ENCODE results near the gene EARS2. TPM values are rescaled to one million over a fixed set of nuclear protein-coding genes. Genes with fewer than 3 reads are reported as not detected.
"Not testable (repeated sequence)": the region's sequence is repeated elsewhere in the genome, so short reads cannot be mapped to it uniquely, and the experiment has no call there.

Gene EARS2
- total and polyA plus RNA-seq, 10 donors: 9.8 to 21.8 (median 17.2) TPM

DNA sequence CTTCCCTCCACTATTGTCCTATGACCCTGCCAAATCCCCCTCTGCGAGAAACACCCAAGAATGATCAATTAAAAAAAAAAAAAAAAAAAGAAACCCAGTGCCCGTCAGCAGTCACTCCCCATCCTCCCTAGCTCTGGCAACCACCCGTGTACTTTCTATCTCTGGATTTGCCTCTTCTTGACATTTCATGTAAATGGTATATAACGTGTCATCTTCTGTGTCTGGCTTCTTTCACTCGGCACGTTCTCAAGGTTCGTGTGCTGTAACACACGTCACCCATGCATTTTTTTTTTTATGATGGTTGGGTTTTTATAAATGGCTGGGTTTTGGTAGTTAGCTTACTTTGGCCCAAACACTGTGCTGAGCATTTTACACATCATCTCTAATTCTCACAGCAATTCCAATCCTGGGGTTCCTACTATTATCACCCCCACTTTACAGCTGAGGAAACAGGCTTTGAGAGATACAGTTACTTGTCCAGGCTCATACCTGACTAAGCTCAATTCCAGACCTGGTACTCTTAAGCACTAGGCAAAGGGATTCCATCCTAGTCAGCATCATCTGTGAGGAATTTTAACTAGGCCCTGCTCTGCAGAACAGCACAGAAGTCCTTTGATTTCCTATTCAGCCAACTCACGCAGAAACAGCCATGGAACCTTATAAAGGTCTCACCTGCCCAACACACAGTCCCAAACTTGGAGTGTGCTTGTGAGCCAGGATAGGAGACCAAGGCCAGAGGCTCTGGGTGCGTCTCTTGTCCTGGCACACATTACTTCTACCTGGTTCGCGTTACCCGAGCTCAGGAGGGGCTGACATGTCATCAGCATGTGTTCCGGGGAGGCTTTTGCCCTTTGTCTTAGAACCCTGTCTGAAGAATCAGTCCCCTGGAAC, 27.3 kb upstream of the EARS2 start:
- peaks cover 2 to 100% (median 80%) of the 10 kb centered on the region in 6 donors for H3K36me3 ChIP-seq

DNA sequence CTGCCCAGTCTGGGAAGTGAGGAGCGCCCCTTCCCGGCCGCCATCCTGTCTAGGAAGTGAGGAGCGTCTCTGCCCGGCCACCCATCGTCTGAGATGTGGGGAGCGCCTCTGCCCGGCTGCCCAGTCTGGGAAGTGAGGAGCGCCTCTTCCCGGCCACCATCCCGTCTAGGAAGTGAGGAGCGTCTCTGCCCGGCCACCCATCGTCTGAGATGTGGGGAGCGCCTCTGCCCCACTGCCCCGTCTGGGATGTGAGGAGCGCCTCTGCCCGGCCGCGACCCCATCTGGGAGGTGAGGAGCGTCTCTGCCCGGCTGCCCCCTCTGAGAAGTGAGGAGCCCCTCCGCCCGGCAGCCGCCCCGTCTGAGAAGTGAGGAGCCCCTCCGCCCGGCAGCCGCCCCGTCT, 26.1 kb upstream of the EARS2 start:
- H3K27ac ChIP-seq; H3K9me3 ChIP-seq; DNase-seq; H3K4me1 ChIP-seq; intact Hi-C loops (cut with DNase I; ENCODE audit: low total_unique reads); H3K4me3 ChIP-seq; H3K27me3 ChIP-seq (replicated peaks in 1 of 7): not testable (repeated sequence)
- 91 to 99% (median 94%) methylated on average over 14 to 30 of the region's 30 CpGs for WGBS, 5 donors
- H3K36me3 ChIP-seq: peaks cover 0 to 100% (median 77%) of the 10 kb centered on the region in 6 donors

More for the DNA sequence above, 27.3 kb upstream of the EARS2 start:
- H3K4me3 ChIP-seq: no peak overlapping the region
- H3K27me3 ChIP-seq (replicated peaks in 1 of 7): no peaks in the 10 kb centered on the region
- H3K9me3 ChIP-seq: no peaks in the 10 kb centered on the region
- no peak for TF ChIP-seq POLR2A (IDR thresholded peaks at IDR 0.05)
- TF ChIP-seq, protein P1, sequence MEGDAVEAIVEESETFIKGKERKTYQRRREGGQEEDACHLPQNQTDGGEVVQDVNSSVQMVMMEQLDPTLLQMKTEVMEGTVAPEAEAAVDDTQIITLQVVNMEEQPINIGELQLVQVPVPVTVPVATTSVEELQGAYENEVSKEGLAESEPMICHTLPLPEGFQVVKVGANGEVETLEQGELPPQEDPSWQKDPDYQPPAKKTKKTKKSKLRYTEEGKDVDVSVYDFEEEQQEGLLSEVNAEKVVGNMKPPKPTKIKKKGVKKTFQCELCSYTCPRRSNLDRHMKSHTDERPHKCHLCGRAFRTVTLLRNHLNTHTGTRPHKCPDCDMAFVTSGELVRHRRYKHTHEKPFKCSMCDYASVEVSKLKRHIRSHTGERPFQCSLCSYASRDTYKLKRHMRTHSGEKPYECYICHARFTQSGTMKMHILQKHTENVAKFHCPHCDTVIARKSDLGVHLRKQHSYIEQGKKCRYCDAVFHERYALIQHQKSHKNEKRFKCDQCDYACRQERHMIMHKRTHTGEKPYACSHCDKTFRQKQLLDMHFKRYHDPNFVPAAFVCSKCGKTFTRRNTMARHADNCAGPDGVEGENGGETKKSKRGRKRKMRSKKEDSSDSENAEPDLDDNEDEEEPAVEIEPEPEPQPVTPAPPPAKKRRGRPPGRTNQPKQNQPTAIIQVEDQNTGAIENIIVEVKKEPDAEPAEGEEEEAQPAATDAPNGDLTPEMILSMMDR (IDR thresholded peaks at IDR 0.05 in 8 of 11, conservative IDR thresholded peaks at IDR 0.05 in 3 of 11): no peak
- no peak for TF ChIP-seq POLR2AphosphoS5 (IDR thresholded peaks at IDR 0.05)
- WGBS, 5 donors: 89 to 98% (median 92%) methylated on average over 13 to 14 of the region's 14 CpGs
- no peak for DNase-seq
- no peak overlapping the region for H3K27ac ChIP-seq
- no peaks in the 10 kb centered on the region for H3K4me1 ChIP-seq
- intact Hi-C loops (cut with DNase I; ENCODE audit: low total_unique reads): no loop called here

DNA sequence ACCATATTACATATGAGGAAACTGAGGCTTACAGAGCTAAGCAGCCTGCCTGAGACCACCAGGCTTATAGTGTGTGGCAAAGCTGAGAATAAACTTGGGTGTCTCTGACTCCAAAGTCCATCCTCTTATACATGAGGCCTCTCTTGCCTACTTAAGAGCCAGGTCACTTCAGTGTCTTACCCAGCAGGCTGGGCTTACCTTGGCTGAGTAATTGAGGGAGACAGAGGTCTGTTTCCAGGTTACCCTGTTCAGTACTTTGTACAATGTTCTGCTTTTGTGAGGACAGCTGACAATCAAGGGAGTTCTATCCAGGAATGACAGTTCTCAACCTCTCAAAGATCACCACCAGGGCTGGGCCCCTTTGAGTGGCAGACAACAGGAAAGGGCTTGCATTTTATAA, 24.6 kb upstream of the EARS2 start:
- H3K27me3 ChIP-seq (replicated peaks in 1 of 7): no peaks in the 10 kb centered on the region
- H3K4me3 ChIP-seq: no peak overlapping the region
- TF ChIP-seq, protein P1 (IDR thresholded peaks at IDR 0.05 in 8 of 11, conservative IDR thresholded peaks at IDR 0.05 in 3 of 11): no peak
- no peak for TF ChIP-seq POLR2AphosphoS5 (IDR thresholded peaks at IDR 0.05)
- no peak for TF ChIP-seq POLR2A (IDR thresholded peaks at IDR 0.05)
- H3K36me3 ChIP-seq: peaks cover 0 to 99% (median 63%) of the 10 kb centered on the region in 6 donors
- no peak for DNase-seq
- peaks cover 0 to 10% (median 0%) of the 10 kb centered on the region in 6 donors for H3K4me1 ChIP-seq
- no peak overlapping the region for H3K27ac ChIP-seq
- intact Hi-C loops (cut with DNase I; ENCODE audit: low total_unique reads): no loop called here
- H3K9me3 ChIP-seq: no peaks in the 10 kb centered on the region

DNA sequence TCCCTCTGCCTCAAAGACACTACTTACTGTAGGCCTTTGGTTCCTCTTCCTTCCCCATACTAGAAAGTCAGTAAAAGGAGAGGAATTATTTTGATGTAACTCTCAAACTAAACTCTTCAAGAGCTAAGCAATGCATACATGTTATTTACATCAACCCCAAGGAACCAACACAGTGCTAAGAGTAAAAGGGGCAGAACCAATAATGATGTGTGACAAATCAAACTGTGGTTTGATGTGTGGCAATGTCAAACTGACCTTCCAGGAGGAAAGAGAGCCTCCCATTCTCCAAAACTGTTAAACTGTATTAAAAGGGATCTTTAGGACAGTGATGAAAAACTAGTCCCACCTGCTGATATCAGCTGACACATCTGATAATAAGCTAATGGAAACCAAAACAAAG, 23.2 kb upstream of the EARS2 start:
- Histone ChIP-seq H3K27ac (no peak overlapping the region), H3K9me3 (no peaks in the 10 kb centered on the region), H3K27me3 (replicated peaks in 1 of 7) (no peaks in the 10 kb centered on the region), H3K4me3 (no peak overlapping the region), H3K36me3 (peaks cover 0 to 99% (median 52%) of the 10 kb centered on the region in 6 donors), H3K4me1 (peaks cover 0 to 10% (median 0%) of the 10 kb centered on the region in 6 donors)
- TF ChIP-seq POLR2A (IDR thresholded peaks at IDR 0.05): no peak
- TF ChIP-seq, protein P1 (IDR thresholded peaks at IDR 0.05 in 8 of 11, conservative IDR thresholded peaks at IDR 0.05 in 3 of 11): no peak
- no peak for TF ChIP-seq POLR2AphosphoS5 (IDR thresholded peaks at IDR 0.05)
- intact Hi-C loops (cut with DNase I; ENCODE audit: low total_unique reads): no loop called here
- no peak for DNase-seq
